ENCODE results near the gene PI4K2B.
"Not testable (repeated sequence)": the region's sequence is repeated elsewhere in the genome, so short reads cannot be mapped to it uniquely, and the experiment has no call there.

The PI4K2B gene

GRCh38 chr4:25233737-25234389 is at the start of gene PI4K2B:
Gene PI4K2B (plus strand): TSS chr4:25234033. CDS start chr4:25234164, 131 bp downstream.
- peak; percentile 95 for DNase-seq

GRCh38 chr4:25184056-25184455 is 49.8 kb upstream of the PI4K2B start:
- DNase-seq: no peak

GRCh38 chr4:25190407-25190806 is 43.4 kb upstream of the PI4K2B start:
- no peak for DNase-seq

GRCh38 chr4:25198713-25199112 is 35.1 kb upstream of the PI4K2B start:
- no peak for DNase-seq

- DNase-seq: no peak
Observed at GRCh38 chr4:25207997-25208396, 25.8 kb upstream of the PI4K2B start.

- no peak for DNase-seq
Observed at GRCh38 chr4:25209702-25210101, 24.1 kb upstream of the PI4K2B start.

- no peak for DNase-seq
Observed at GRCh38 chr4:25211721-25212120, 22.1 kb upstream of the PI4K2B start.

GRCh38 chr4:25212822-25213221 is 21.0 kb upstream of the PI4K2B start:
- no peak for DNase-seq

- no peak for DNase-seq
Observed at GRCh38 chr4:25213347-25213979, 20.4 kb upstream of the PI4K2B start.

- not testable (repeated sequence) for DNase-seq
Observed at GRCh38 chr4:25214750-25215149, 19.1 kb upstream of the PI4K2B start.

GRCh38 chr4:25215511-25215910 is 18.3 kb upstream of the PI4K2B start:
- no peak for DNase-seq

- no peak for DNase-seq
Observed at GRCh38 chr4:25221377-25221776, 12.5 kb upstream of the PI4K2B start.

GRCh38 chr4:25223802-25224375 is 9.9 kb upstream of the PI4K2B start:
- no peak for DNase-seq

GRCh38 chr4:25229804-25230203 is 4.0 kb upstream of the PI4K2B start:
- DNase-seq: no peak

GRCh38 chr4:25233194-25233593 is 639 bp upstream of the PI4K2B start:
- no peak for DNase-seq

- DNase-seq: peak; percentile 63
Observed at GRCh38 chr4:25234390-25235370, 847 bp downstream of the PI4K2B start.

- no peak for DNase-seq
Observed at GRCh38 chr4:25235401-25235800, 1.6 kb downstream of the PI4K2B start.

GRCh38 chr4:25236030-25236429 is 2.2 kb downstream of the PI4K2B start:
- not testable (repeated sequence) for DNase-seq

- no peak for DNase-seq
Observed at GRCh38 chr4:25236971-25237370, 3.1 kb downstream of the PI4K2B start.

- DNase-seq: no peak
Observed at GRCh38 chr4:25238052-25238451, 4.2 kb downstream of the PI4K2B start.

- not testable (repeated sequence) for DNase-seq
Observed at GRCh38 chr4:25239528-25239927, 5.7 kb downstream of the PI4K2B start.

GRCh38 chr4:25240754-25241210 is 6.9 kb downstream of the PI4K2B start:
- DNase-seq: not testable (repeated sequence)

GRCh38 chr4:25242195-25242594 is 8.4 kb downstream of the PI4K2B start:
- DNase-seq: not testable (repeated sequence)

Measured in activated CD4-positive, CD25-positive, alpha-beta regulatory T cell treated with anti-CD3 and anti-CD28 coated beads, Interleukin-2, amount 50 U/mL, for 72 hours (primary cell).